HG03064 (cell line): Measurements from ENCODE around the gene RAMP1.
"Not testable (repeated sequence)": the region's sequence is repeated elsewhere in the genome, so short reads cannot be mapped to it uniquely, and the experiment has no call there.

ENCODE experiments used
- ATAC-seq: cut with Tn5 transposase; IDR thresholded peaks from one replicate; pipeline ENCODE4 v1.9.1; 2021; ENCODE audit warnings: low read depth; ENCODE audit not compliant: unreplicated experiment

The RAMP1 gene

DNA sequence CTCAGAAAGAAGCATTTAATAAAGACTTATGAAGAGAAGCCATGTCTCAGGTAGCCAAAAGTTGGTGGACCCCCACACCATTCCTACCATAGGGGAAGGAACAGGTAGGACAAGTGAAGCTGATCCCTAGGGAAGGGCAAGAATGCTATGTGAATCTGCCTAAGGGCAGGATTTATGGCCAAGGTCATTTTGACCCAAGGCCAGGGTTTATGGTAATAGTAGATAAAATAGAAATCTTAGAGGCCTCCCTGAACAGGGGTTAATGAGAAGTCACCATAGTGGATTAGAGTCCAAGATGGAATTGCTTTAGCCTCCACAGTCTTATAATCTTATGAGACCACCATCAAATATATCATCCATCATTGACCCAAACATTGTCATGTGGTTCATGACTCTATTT lies 81.4 kb downstream of the RAMP1 start:
- ATAC-seq: no peak

DNA sequence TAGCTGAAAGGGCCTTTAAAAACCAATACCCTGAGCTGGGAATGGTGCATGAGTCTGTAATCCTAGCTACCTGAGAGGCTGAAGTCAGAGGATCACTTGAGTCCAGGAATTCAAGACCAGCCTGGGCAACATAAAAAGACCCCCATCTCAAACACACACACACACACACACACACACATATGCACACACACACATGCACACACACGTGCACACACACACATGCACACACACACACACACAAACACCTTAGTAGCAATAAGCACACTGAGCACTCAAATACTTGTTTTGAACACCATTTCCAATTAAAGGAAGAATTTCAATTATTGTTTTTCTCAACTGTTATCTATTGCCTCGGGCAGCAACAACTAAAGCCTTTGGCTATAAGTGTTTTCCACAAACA lies 81.8 kb downstream of the RAMP1 start:
- no peak for ATAC-seq

DNA sequence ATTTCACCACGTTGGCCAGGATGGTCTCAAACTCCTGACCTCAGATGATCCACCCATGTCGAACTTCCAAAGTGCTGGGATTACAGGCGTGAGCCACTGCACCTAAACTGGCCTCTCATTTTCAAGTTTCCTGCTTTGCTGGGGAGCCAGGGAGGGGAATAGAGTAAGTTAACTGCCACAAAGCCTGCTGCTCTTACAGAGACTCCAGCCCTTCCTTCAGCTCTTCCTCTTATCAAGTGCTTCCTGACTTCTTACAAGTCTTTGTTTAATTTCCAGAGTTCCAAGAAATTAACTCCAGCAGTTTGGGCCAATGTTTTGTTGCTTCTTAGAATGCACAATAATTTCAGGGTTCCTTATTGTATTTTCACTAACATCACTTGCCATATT lies 83.1 kb downstream of the RAMP1 start:
- ATAC-seq: no peak

DNA sequence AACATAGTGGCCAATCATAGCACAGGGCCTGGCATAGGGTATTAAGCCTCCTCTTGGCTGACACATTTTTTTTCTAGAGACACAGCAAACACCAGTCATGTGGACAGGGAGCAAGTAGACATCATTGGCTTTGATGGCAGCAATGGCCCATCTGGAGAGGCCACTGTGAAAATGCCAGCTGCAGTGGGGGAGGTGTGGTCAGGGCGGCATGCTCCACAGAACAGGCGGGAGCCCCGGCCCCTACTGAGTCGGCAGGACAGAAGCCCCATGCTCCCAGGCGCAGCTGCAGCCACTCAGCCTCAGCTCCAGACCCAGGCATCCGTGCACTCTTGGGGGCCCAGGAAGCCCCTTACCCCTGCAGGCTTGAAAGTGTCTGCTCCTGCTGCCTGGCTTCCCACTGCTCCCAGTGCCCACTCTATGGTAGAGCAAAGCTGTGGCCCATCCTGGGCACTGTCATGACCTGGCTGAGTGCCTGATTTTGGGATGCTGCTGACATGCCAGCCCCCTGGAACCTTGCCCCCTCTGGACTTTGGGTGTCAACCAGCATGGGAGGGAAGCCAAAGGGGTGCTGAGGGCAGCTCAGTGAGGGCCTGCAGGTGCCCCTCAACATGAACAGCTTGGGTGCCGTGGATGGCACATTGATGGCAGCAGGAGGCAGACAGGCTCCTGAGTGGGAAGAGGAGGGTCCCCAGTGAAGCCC lies 84.1 kb downstream of the RAMP1 start:
- no peak for ATAC-seq

DNA sequence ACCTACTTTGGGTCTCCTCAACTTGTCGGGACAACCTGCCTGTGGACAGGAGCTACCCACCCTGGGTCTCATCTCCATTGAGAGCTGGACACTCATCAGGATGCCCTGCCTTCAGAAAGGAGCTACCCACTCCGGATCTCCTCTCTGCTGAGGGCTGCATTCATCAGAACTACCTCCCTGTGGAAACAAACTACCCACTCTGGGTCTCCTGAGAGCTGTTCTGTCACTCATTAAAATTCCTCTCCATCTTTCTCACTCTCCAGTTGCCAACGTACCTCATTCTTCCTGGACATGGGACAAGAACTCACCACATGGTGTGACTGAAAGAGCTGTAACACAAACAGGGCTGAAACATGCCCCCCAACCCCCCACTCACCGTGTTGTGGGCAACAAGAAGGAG lies 84.9 kb downstream of the RAMP1 start:
- ATAC-seq: no peak

DNA sequence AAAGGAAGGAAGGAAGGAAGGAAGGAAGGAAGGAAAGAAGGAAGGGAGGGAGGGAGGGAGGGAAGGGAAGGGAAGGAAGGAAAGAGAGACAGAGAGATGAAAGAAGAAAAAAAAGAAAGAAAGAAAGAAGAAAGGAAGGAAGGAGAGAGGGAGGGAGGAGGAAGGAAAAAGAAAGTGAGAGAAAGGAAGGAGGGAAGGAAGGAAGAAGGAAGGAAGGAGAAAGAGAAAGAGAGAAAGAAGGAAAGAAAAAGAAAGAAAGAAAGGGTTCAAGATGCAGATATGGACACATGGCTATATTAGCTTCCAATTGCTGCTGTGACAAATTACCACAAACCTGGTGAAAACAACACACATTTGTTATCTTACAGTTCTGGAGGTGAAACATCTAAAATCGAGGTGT lies 87.0 kb downstream of the RAMP1 start:
- ATAC-seq: no peak

DNA sequence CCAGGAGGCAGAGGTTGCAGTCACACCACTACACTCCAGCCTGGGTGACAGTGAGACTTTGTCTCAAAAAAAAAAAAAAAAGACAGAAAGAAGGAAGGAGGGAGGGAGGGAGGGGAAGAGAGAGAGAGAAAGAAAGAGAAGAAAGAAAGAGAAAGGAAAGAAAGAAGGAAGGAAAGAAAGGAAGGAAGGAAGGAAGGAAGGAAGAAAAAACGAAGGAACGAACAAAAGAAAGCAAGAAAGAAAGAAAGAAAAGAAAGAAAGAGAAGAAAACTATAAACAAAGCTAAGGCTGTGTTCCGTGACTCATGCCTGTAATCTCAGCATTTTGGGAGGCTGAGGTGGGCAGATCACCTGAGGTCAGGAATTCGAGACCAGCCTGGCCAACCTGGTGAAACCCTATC lies 91.9 kb downstream of the RAMP1 start:
- ATAC-seq: not testable (repeated sequence)

DNA sequence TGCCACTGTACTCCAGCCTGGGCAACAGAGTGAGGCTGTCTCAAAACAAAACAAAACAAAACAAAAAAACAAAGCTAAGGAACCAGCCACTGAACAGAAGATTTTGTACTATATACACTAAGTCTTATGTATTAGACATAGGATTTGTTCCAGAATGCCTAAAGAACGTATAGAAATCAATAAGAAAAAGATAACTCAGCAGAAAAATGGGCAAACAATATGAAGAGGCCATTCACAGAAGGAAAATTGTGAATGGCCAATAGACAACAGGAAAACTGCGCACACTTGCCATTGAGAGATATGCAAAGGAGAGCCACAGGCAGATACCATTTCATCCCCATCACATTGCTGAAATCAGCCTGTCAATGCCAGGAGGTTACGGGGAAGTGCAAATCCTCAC lies 92.5 kb downstream of the RAMP1 start:
- no peak for ATAC-seq

DNA sequence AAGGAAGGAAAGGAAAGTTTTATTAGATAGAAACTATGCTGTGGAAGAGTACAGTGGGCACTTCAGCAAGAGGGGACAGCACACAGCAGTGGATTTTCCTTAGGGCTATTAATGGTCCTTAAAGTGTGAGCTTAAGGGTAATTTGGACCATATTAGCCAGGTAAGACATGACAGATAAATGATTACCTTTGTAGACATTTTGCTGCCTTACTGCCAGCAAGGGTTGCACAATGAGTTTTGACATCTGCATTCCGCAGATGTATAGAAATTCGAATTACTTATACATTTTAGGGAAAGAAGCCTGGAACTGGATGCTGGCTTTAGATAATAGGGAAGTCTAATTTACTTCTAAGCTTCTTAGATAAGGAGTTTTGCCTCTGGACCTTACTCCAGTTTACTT lies 93.4 kb downstream of the RAMP1 start:
- ATAC-seq: no peak

DNA sequence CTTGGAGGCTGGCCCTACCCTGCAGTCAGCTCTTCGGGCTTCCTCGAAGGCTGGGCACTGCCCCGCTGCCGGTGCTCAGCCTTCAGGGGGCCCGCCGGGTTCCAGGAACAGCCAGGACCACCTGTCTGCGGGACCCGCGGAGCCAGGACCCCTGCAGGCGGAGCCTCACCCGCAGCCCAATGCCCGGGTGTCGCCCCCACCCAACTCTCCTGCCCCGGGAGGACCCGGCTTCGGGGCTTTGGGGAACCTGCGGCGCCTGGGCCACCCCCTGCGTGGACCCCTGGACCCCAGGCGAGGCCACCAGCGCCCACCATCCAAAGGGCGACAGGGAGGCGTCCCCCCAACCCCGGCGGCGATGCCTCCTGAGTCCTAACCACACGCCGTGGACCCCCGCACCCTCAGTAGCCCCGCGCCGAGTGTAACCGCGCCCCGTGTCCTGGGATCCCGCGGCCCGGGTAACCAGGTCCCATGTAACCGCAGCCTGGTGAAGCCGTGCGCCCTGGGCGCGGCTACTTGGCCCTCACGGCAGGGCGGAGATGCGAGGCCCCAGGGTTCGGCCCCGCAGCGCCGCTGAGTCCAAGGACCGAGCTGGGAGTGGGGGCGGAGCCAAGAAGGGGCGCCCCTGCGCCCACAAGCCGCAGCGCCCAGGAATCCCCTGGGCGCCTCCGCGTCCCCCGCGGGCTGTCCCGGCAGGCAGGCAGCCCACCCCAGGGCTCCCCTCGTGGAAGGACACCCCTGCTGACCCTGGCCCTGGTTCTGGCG lies 96.4 kb downstream of the RAMP1 start:
- no peak for ATAC-seq

DNA sequence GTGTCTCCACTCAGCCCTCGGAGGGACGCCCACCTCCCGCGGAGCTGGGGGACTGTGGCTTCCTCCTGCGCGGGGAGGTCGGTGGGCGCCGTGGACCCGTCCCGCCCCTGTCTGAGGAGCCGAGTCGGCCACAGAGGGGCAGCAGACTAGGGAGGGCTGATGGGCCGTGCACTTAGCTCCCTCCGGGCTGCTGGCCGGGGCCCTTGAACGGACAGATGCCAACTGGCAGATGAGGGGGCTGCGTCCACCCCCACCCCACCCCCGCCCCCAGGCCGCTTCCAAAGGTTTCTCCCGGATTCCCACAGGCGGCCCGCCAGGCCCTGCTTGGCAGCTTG lies 96.9 kb downstream of the RAMP1 start:
- no peak for ATAC-seq

DNA sequence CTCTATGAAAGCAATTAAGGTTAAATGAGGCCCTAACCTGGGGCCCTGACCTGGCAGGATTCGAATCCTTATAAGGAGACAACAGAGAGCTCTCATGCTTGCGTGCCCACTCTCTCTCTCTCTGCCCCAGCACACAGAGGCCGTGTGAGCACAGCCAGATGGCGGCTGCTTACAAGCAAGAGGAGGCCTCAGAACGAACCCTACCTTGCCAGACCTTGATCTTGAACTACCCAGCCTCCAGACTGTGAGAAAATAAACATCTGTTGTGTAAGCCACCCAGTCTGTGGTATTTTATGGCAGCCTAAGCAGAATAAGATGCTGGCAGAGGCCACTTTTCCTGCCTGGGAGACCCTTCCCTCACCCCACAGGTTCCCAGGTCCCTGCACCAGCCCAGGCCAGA lies 102.2 kb downstream of the RAMP1 start:
- ATAC-seq: no peak
